Kidney glomerular epithelial cell (primary cell): ENCODE results near the gene UHRF1.
"Not testable (repeated sequence)": the region's sequence is repeated elsewhere in the genome, so short reads cannot be mapped to it uniquely, and the experiment has no call there.

Experiments
- DNase-seq: peaks from one replicate; lab custom pipeline; 2025; lab: John Stamatoyannopoulos, UW

The UHRF1 gene

GRCh38 chr19:4900879-4901278 lies 8.4 kb upstream of the UHRF1 start:
- not testable (repeated sequence) for DNase-seq

GRCh38 chr19:4902796-4903195 lies 6.5 kb upstream of the UHRF1 start, which contains the start of gene ARRDC5:
TSS of gene ARRDC5 (minus strand) at chr19:4902896. CDS start at chr19:4902825, 71 bp downstream.
- no peak for DNase-seq

GRCh38 chr19:4904481-4904880 lies 4.8 kb upstream of the UHRF1 start:
- DNase-seq = no peak

- no peak for DNase-seq
These were observed 2.3 kb upstream of the UHRF1 start for GRCh38 chr19:4906963-4907362.

GRCh38 chr19:4908360-4908759 lies 941 bp upstream of the UHRF1 start:
- DNase-seq = no peak

GRCh38 chr19:4908781-4909155 lies 533 bp upstream of the UHRF1 start:
- no peak for DNase-seq

- peak; percentile 67 for DNase-seq
These were observed 744 bp downstream of the UHRF1 start for GRCh38 chr19:4909897-4910593.

GRCh38 chr19:4910594-4911281 lies 1.4 kb downstream of the UHRF1 start:
- DNase-seq = peak; percentile 6

- no peak for DNase-seq
These were observed 2.0 kb downstream of the UHRF1 start for GRCh38 chr19:4911314-4911713.

- peak; percentile 99 for DNase-seq
These were observed 2.7 kb downstream of the UHRF1 start for GRCh38 chr19:4911786-4912672.

- no peak for DNase-seq
These were observed 4.9 kb downstream of the UHRF1 start for GRCh38 chr19:4913996-4914735.

- peak; percentile 42 for DNase-seq
These were observed 5.6 kb downstream of the UHRF1 start for GRCh38 chr19:4914736-4915501.

GRCh38 chr19:4916292-4917082 lies 7.2 kb downstream of the UHRF1 start:
- DNase-seq = no peak

- no peak for DNase-seq
These were observed 13.4 kb downstream of the UHRF1 start for GRCh38 chr19:4922530-4923275.

GRCh38 chr19:4923276-4923747 lies 14.0 kb downstream of the UHRF1 start:
- no peak for DNase-seq

- DNase-seq = no peak
These were observed 19.9 kb downstream of the UHRF1 start for GRCh38 chr19:4929186-4929585.

- no peak for DNase-seq
These were observed 21.4 kb downstream of the UHRF1 start for GRCh38 chr19:4930664-4931063.

- DNase-seq = no peak
These were observed 23.4 kb downstream of the UHRF1 start for GRCh38 chr19:4932711-4933110.

GRCh38 chr19:4933528-4933927 lies 24.2 kb downstream of the UHRF1 start:
- DNase-seq = no peak
